Testis (tissue), 2 donors: ENCODE measurements around the gene TOMT.

Experiments used
- CTCF ChIP-seq, 3 experiments: fragments of 450-650 bp in 2 of 3; fragments of 200-600 bp in 1 of 3; sonication (generic) in 1 of 3; IDR thresholded peaks; one replicate each; pipeline ENCODE4 v1.5.1; 2016 to 2019; ENCODE audit warnings: antibody characterized with exemption in 3 of 3, mild to moderate bottlenecking in 2 of 3, moderate library complexity in 1 of 3
- POLR2A ChIP-seq: fragments of 450-650 bp; IDR thresholded peaks from one replicate; pipeline ENCODE4 v1.6.1; 2017; ENCODE audit warnings: antibody characterized with exemption, mild to moderate bottlenecking, moderate library complexity

GRCh38 chr11:72105888-72106287, at the start of gene TOMT:
- TF ChIP-seq CTCF (IDR thresholded peaks at IDR 0.05), result no peak
- TF ChIP-seq POLR2A, result no peak
